ENCODE data around the gene HS2ST1. TPM values are rescaled to one million over a fixed set of nuclear protein-coding genes. Genes with fewer than 3 reads are reported as not detected.

Gene HS2ST1
- total RNA-seq, 2 donors from 2014 or later: 29.0 to 31.5 TPM

DNA sequence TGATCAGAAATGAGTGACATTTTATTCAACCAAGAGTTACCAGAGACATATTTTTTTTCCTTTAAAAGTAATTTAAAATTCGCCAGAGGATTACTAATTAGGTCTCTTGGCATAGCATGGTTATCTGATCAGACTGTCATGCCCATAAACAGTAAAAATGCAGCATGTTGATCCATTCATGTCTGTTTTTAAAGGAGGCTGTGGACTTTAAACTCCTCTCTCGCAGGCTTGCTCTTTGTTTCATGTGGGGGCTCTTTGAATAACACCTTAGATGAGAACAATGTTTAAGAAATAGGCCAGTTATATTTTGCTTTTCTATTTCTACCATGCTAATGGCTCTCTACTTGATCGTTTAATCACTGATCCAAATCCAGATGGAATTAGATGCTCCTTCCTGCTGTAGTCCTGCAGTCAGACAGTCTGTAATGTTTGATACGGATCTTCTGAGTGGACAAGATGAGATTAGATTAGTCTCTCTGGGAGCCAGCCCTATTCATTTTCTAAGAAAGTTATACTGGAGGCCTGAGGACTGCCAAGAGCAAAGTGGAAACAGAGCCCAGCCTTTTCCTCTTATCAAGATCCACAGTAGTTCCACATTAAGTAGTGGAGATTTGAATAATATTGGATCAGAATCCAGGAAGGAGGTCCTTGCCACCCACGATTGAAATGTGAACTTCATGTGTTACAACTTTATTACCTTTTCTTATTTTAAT lies 197.4 kb downstream of the HS2ST1 start:
- Histone ChIP-seq H3K4me3 (ENCODE audit: low read length) (no peak overlapping the region), H3K9me3 (ENCODE audit: control insufficient read depth, low read length) (no peaks in the 10 kb centered on the region), H3K36me3 (ENCODE audit: control insufficient read depth, insufficient read depth, low read length) (no peaks in the 10 kb centered on the region), H3K27ac (ENCODE audit: low read depth, low read length) (no peak overlapping the region), H3K4me1 (ENCODE audit: control insufficient read depth, insufficient read depth, low read length) (peaks cover 5% of the 10 kb centered on the region), H3K27me3 (ENCODE audit: control insufficient read depth, insufficient read depth, low read length, poor library complexity, severe bottlenecking) (no peaks in the 10 kb centered on the region), H3K9ac (ENCODE audit: extremely low read depth, low read length, poor library complexity, severe bottlenecking) (no peak overlapping the region)
- no peak overlapping the region for H3K27ac Mint-ChIP-seq
- TF ChIP-seq, protein P1, sequence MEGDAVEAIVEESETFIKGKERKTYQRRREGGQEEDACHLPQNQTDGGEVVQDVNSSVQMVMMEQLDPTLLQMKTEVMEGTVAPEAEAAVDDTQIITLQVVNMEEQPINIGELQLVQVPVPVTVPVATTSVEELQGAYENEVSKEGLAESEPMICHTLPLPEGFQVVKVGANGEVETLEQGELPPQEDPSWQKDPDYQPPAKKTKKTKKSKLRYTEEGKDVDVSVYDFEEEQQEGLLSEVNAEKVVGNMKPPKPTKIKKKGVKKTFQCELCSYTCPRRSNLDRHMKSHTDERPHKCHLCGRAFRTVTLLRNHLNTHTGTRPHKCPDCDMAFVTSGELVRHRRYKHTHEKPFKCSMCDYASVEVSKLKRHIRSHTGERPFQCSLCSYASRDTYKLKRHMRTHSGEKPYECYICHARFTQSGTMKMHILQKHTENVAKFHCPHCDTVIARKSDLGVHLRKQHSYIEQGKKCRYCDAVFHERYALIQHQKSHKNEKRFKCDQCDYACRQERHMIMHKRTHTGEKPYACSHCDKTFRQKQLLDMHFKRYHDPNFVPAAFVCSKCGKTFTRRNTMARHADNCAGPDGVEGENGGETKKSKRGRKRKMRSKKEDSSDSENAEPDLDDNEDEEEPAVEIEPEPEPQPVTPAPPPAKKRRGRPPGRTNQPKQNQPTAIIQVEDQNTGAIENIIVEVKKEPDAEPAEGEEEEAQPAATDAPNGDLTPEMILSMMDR (conservative IDR thresholded peaks at IDR 0.05): no peak
- no peak overlapping the region for H3K4me3 Mint-ChIP-seq
- H3K27me3 Mint-ChIP-seq (ENCODE audit: insufficient read depth): peaks cover 9% of the 10 kb centered on the region
- H3K9me3 Mint-ChIP-seq: no peaks in the 10 kb centered on the region
- H3K4me1 Mint-ChIP-seq: peaks cover 14% of the 10 kb centered on the region
- no peaks in the 10 kb centered on the region for H3K36me3 Mint-ChIP-seq (ENCODE audit: low read depth)
- 91 to 96% methylated on average over 3 to 4 of the region's 5 CpGs for WGBS, 2 experiments (ENCODE audit: insufficient coverage in 1 of 2, insufficient read length in 1 of 2)
- DNase-seq: no peak

DNA sequence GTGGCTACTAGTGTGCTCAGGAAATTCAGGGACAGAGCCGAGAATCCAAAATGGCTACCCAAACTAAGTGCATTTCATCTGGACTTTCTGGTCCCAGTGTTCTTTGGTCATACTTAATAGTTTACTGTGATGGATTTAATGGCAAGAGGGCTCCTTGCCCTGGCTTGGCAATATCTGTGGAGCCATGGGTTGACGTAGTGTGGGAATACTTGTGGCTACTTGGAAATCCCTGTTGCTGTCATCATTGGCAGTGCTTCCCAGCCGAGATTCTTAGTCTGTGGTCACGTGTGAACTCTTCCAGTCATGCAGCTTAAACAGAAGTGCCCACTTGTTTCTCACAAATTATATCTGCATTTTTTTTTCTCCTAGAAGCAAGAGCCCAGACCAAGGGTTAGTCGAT lies 198.9 kb downstream of the HS2ST1 start:
- TF ChIP-seq, protein P1 (conservative IDR thresholded peaks at IDR 0.05): no peak
- Mint-ChIP-seq H3K27ac (no peak overlapping the region), H3K4me1 (peaks cover 26% of the 10 kb centered on the region), H3K4me3 (no peak overlapping the region), H3K27me3 (ENCODE audit: insufficient read depth) (peaks cover 9% of the 10 kb centered on the region), H3K9me3 (no peaks in the 10 kb centered on the region), H3K36me3 (ENCODE audit: low read depth) (no peaks in the 10 kb centered on the region)
- Histone ChIP-seq H3K4me1 (ENCODE audit: control insufficient read depth, insufficient read depth, low read length) (peaks cover 5% of the 10 kb centered on the region), H3K36me3 (ENCODE audit: control insufficient read depth, insufficient read depth, low read length) (no peaks in the 10 kb centered on the region), H3K9me3 (ENCODE audit: control insufficient read depth, low read length) (no peaks in the 10 kb centered on the region), H3K4me3 (ENCODE audit: low read length) (no peak overlapping the region), H3K9ac (ENCODE audit: extremely low read depth, low read length, poor library complexity, severe bottlenecking) (no peak overlapping the region), H3K27me3 (ENCODE audit: control insufficient read depth, insufficient read depth, low read length, poor library complexity, severe bottlenecking) (no peaks in the 10 kb centered on the region), H3K27ac (ENCODE audit: low read depth, low read length) (no peak overlapping the region)
- 93 to 100% methylated on average over 4 to 5 of the region's 5 CpGs for WGBS, 2 experiments (ENCODE audit: insufficient coverage in 1 of 2, insufficient read length in 1 of 2)
- no peak for DNase-seq

DNA sequence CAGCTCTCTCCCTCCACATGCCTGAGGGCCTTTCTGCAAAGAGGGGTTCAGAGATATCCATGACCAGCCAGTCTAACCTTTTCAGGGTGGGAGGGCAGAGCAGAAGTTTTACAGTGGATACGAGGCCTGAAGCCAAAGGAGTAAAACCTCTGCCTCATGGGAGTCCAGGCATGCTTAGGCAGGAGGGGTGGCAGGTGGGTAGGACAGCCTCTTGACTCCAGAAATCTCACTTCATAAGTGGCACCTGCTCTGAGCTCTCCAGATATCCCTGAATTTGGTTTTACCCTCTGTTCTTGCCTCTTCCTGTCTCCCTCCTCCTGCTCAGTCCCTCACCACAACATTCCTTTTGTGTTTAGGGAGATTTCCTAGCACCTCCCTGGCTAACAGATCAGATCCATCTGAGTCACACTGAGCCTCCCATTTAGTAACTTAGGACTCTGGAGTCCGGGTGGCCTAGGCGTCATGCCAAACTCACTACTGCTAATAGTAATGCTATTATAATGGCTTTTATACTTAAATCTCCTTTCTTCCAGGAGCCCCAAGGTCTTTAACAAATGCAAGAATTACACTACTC lies 201.0 kb downstream of the HS2ST1 start:
- peaks cover 9% of the 10 kb centered on the region for H3K27me3 Mint-ChIP-seq (ENCODE audit: insufficient read depth)
- no peak overlapping the region for H3K27ac Mint-ChIP-seq
- H3K4me3 Mint-ChIP-seq: no peak overlapping the region
- H3K4me1 Mint-ChIP-seq: peaks cover 26% of the 10 kb centered on the region
- TF ChIP-seq, protein P1 (conservative IDR thresholded peaks at IDR 0.05): no peak
- no peaks in the 10 kb centered on the region for H3K36me3 Mint-ChIP-seq (ENCODE audit: low read depth)
- peaks cover 5% of the 10 kb centered on the region for H3K4me1 ChIP-seq (ENCODE audit: control insufficient read depth, insufficient read depth, low read length)
- H3K9ac ChIP-seq (ENCODE audit: extremely low read depth, low read length, poor library complexity, severe bottlenecking): no peak overlapping the region
- no peaks in the 10 kb centered on the region for H3K36me3 ChIP-seq (ENCODE audit: control insufficient read depth, insufficient read depth, low read length)
- no peak overlapping the region for H3K4me3 ChIP-seq (ENCODE audit: low read length)
- DNase-seq: no peak
- H3K9me3 Mint-ChIP-seq: no peaks in the 10 kb centered on the region
- H3K9me3 ChIP-seq (ENCODE audit: control insufficient read depth, low read length): no peaks in the 10 kb centered on the region
- 82 to 90% methylated on average over 2 to 3 of the region's 3 CpGs for WGBS, 2 experiments (ENCODE audit: insufficient coverage in 1 of 2, insufficient read length in 1 of 2)
- H3K27me3 ChIP-seq (ENCODE audit: control insufficient read depth, insufficient read depth, low read length, poor library complexity, severe bottlenecking): no peaks in the 10 kb centered on the region
- H3K27ac ChIP-seq (ENCODE audit: low read depth, low read length): no peak overlapping the region
